Brain pericyte (primary cell): ENCODE data around the gene MZF1.
"Not testable (repeated sequence)": the region's sequence is repeated elsewhere in the genome, so short reads cannot be mapped to it uniquely, and the experiment has no call there.

Experiments
- DNase-seq: peaks from one replicate; pipeline ENCODE4 v3.0.0-alpha.2; 2012; ENCODE audit warnings: low read depth, low spot score

MZF1 gene

GRCh38 chr19:58572818-58573657 lies at the start of gene MZF1:
Gene MZF1 (minus strand): TSS chr19:58573335. CDS start chr19:58571389, 1,946 bp downstream.
- DNase-seq, result peak; percentile 99

GRCh38 chr19:58607213-58607612 lies 34.1 kb upstream of the MZF1 start:
- DNase-seq, result not testable (repeated sequence)

- not testable (repeated sequence) for DNase-seq
Observed at GRCh38 chr19:58606251-58606896, 33.2 kb upstream of the MZF1 start.

- no peak for DNase-seq
Observed at GRCh38 chr19:58586133-58586765, 13.1 kb upstream of the MZF1 start.

- no peak for DNase-seq
Observed at GRCh38 chr19:58585442-58586132, 12.5 kb upstream of the MZF1 start.

- DNase-seq, result no peak
Observed at GRCh38 chr19:58584498-58585441, 11.6 kb upstream of the MZF1 start.

- DNase-seq, result no peak
Observed at GRCh38 chr19:58582985-58583384, 9.8 kb upstream of the MZF1 start.

GRCh38 chr19:58581227-58582141 lies 8.3 kb upstream of the MZF1 start:
- DNase-seq, result peak; percentile 67

GRCh38 chr19:58579473-58580142 lies 6.5 kb upstream of the MZF1 start:
- DNase-seq, result no peak

- no peak for DNase-seq
Observed at GRCh38 chr19:58578012-58578925, 5.1 kb upstream of the MZF1 start.

GRCh38 chr19:58577581-58577980 lies 4.4 kb upstream of the MZF1 start:
- DNase-seq, result not testable (repeated sequence)

GRCh38 chr19:58575183-58576041 lies 2.3 kb upstream of the MZF1 start:
- peak; percentile 80 for DNase-seq

GRCh38 chr19:58573658-58574164 lies 576 bp upstream of the MZF1 start:
- DNase-seq, result no peak

GRCh38 chr19:58572026-58572817 lies 913 bp downstream of the MZF1 start:
- no peak for DNase-seq

GRCh38 chr19:58571575-58571947 lies 1.6 kb downstream of the MZF1 start:
- DNase-seq, result no peak
